ENCODE measurements around the gene CBFB. TPM values are rescaled to one million over a fixed set of nuclear protein-coding genes. Genes with fewer than 3 reads are reported as not detected.
A peak's percentile ranks its signal among the peaks of the same experiment; 100 is the strongest.

The CBFB gene
- total and polyA plus RNA-seq, 7 experiments from 2014 or later: 53.2 to 223 (median 81.2) TPM

GRCh38 chr16:67087803-67088202 is 58.9 kb downstream of the CBFB start:
- intact Hi-C loops (cut with micrococcal nuclease): no loop called here
- ATAC-seq (no peak), DNase-seq (no peak)
- POLR2A ChIA-PET: no interaction called here
- Mint-ChIP-seq H3K27ac (no peak overlapping the region), H3K27me3 (no peaks in the 10 kb centered on the region), H3K9me3 (no peaks in the 10 kb centered on the region), H3K4me3 (no peak overlapping the region), H3K4me1 (peaks cover 3 to 23% (median 10%) of the 10 kb centered on the region in 7 donors), H3K36me3 (peaks cover 3 to 15% (median 11%) of the 10 kb centered on the region in 5 donors)
- CTCF ChIA-PET: interaction anchor here (0.6 kb wide), 1 partner anchor 128 kb away, joined by 3 read pairs; no protein-coding TSS in a partner anchor
- Histone ChIP-seq H3K27me3 (ENCODE audit: control insufficient read depth in 2 of 2, insufficient read depth in 2 of 2, low read length in 2 of 2) (no peaks in the 10 kb centered on the region), H3K27ac (ENCODE audit: low read depth, low read length) (no peak overlapping the region), H3K4me1 (ENCODE audit: control insufficient read depth in 2 of 2, insufficient read depth in 2 of 2, low read length in 2 of 2) (no peaks in the 10 kb centered on the region), H3K4me3 (ENCODE audit: low read length) (no peak overlapping the region), H3K9me3 (ENCODE audit: control insufficient read depth in 2 of 3, low read length in 3 of 3) (no peaks in the 10 kb centered on the region), H3K36me3 (ENCODE audit: control insufficient read depth in 2 of 3, insufficient read depth in 3 of 3, low read length in 3 of 3) (peaks cover 0 to 2% (median 0%) of the 10 kb centered on the region in 3 experiments)

GRCh38 chr16:67088551-67088950 is 59.6 kb downstream of the CBFB start:
- no peaks in the 10 kb centered on the region for H3K4me1 ChIP-seq (ENCODE audit: control insufficient read depth in 2 of 2, insufficient read depth in 2 of 2, low read length in 2 of 2)

GRCh38 chr16:67089101-67089500 is 60.2 kb downstream of the CBFB start:
- H3K27ac Mint-ChIP-seq: peak overlapping the region in 1 of 9 donors; percentile 37
- no peak for ATAC-seq
- intact Hi-C loops (cut with micrococcal nuclease): no loop called here

More at GRCh38 chr16:67088551-67088950, 59.6 kb downstream of the CBFB start:
- Histone ChIP-seq H3K27me3 (ENCODE audit: control insufficient read depth in 2 of 2, insufficient read depth in 2 of 2, low read length in 2 of 2) (no peaks in the 10 kb centered on the region), H3K27ac (ENCODE audit: low read depth, low read length) (no peak overlapping the region), H3K36me3 (ENCODE audit: control insufficient read depth in 2 of 3, insufficient read depth in 3 of 3, low read length in 3 of 3) (peaks cover 0 to 4% (median 0%) of the 10 kb centered on the region in 3 experiments), H3K4me3 (ENCODE audit: low read length) (no peak overlapping the region), H3K9me3 (ENCODE audit: control insufficient read depth in 2 of 3, low read length in 3 of 3) (no peaks in the 10 kb centered on the region)
- H3K4me3 Mint-ChIP-seq: no peak overlapping the region
- CTCF ChIA-PET: interaction anchor here (0.6 kb wide), 1 partner anchor 129 kb away, joined by 3 read pairs; no protein-coding TSS in a partner anchor
- ATAC-seq: no peak
- no peaks in the 10 kb centered on the region for H3K27me3 Mint-ChIP-seq
- H3K36me3 Mint-ChIP-seq: peaks cover 3 to 16% (median 11%) of the 10 kb centered on the region in 5 donors
- peak overlapping the region in 4 of 9 donors; percentile 9 to 37 (median 22) for H3K27ac Mint-ChIP-seq
- POLR2A ChIA-PET: no interaction called here
- peaks cover 3 to 25% (median 10%) of the 10 kb centered on the region in 7 donors for H3K4me1 Mint-ChIP-seq
- DNase-seq: no peak
- intact Hi-C loops (cut with micrococcal nuclease): no loop called here
- H3K9me3 Mint-ChIP-seq: no peaks in the 10 kb centered on the region

GRCh38 chr16:67091906-67092566 is 63.1 kb downstream of the CBFB start:
- H3K4me1 ChIP-seq (ENCODE audit: control insufficient read depth in 2 of 2, insufficient read depth in 2 of 2, low read length in 2 of 2): no peaks in the 10 kb centered on the region
- Mint-ChIP-seq H3K36me3 (peaks cover 0 to 11% (median 0%) of the 10 kb centered on the region in 5 donors), H3K4me3 (no peak overlapping the region), H3K27me3 (no peaks in the 10 kb centered on the region), H3K27ac (peak overlapping the region in 4 of 9 donors; percentile 1 to 83 (median 56)), H3K4me1 (peaks cover 0 to 22% (median 4%) of the 10 kb centered on the region in 7 donors), H3K9me3 (no peaks in the 10 kb centered on the region)
- DNase-seq: no peak
- no peak for ATAC-seq
- no peaks in the 10 kb centered on the region for H3K9me3 ChIP-seq (ENCODE audit: control insufficient read depth in 2 of 3, low read length in 3 of 3)
- H3K4me3 ChIP-seq (ENCODE audit: low read length): no peak overlapping the region
- no peak overlapping the region for H3K27ac ChIP-seq (ENCODE audit: low read depth, low read length)
- ChIA-PET POLR2A (interaction anchor here (1.6 kb wide), 1 partner anchor 9 kb away, joined by 3 read pairs; no protein-coding TSS in a partner anchor), CTCF (no interaction called here)
- intact Hi-C loops (cut with micrococcal nuclease): no loop called here
- H3K27me3 ChIP-seq (ENCODE audit: control insufficient read depth in 2 of 2, insufficient read depth in 2 of 2, low read length in 2 of 2): no peaks in the 10 kb centered on the region
- peaks cover 0 to 8% (median 0%) of the 10 kb centered on the region in 3 experiments for H3K36me3 ChIP-seq (ENCODE audit: control insufficient read depth in 2 of 3, insufficient read depth in 3 of 3, low read length in 3 of 3)

More at GRCh38 chr16:67089101-67089500, 60.2 kb downstream of the CBFB start:
- Histone ChIP-seq H3K27ac (ENCODE audit: low read depth, low read length) (no peak overlapping the region), H3K9me3 (ENCODE audit: control insufficient read depth in 2 of 3, low read length in 3 of 3) (no peaks in the 10 kb centered on the region), H3K4me3 (ENCODE audit: low read length) (no peak overlapping the region), H3K27me3 (ENCODE audit: control insufficient read depth in 2 of 2, insufficient read depth in 2 of 2, low read length in 2 of 2) (no peaks in the 10 kb centered on the region), H3K36me3 (ENCODE audit: control insufficient read depth in 2 of 3, insufficient read depth in 3 of 3, low read length in 3 of 3) (peaks cover 0 to 4% (median 0%) of the 10 kb centered on the region in 3 experiments), H3K4me1 (ENCODE audit: control insufficient read depth in 2 of 2, insufficient read depth in 2 of 2, low read length in 2 of 2) (no peaks in the 10 kb centered on the region)
- H3K36me3 Mint-ChIP-seq: peaks cover 3 to 19% (median 11%) of the 10 kb centered on the region in 5 donors
- H3K4me1 Mint-ChIP-seq: peaks cover 3 to 29% (median 10%) of the 10 kb centered on the region in 7 donors
- ChIA-PET POLR2A (no interaction called here), CTCF (no interaction called here)
- no peak for DNase-seq
- H3K27me3 Mint-ChIP-seq: no peaks in the 10 kb centered on the region
- H3K4me3 Mint-ChIP-seq: no peak overlapping the region
- no peaks in the 10 kb centered on the region for H3K9me3 Mint-ChIP-seq

GRCh38 chr16:67093098-67093726 is 64.3 kb downstream of the CBFB start:
- ATAC-seq (no peak), DNase-seq (no peak)
- no peaks in the 10 kb centered on the region for H3K27me3 ChIP-seq (ENCODE audit: control insufficient read depth in 2 of 2, insufficient read depth in 2 of 2, low read length in 2 of 2)
- H3K4me3 ChIP-seq (ENCODE audit: low read length): no peak overlapping the region
- CTCF ChIA-PET: interaction anchor here (0.6 kb wide), 1 partner anchor 57 kb away, joined by 3 read pairs; no protein-coding TSS in a partner anchor
- H3K4me1 Mint-ChIP-seq: peaks cover 0 to 22% (median 4%) of the 10 kb centered on the region in 7 donors
- H3K9me3 Mint-ChIP-seq: no peaks in the 10 kb centered on the region
- no peaks in the 10 kb centered on the region for H3K4me1 ChIP-seq (ENCODE audit: control insufficient read depth in 2 of 2, insufficient read depth in 2 of 2, low read length in 2 of 2)
- H3K36me3 Mint-ChIP-seq: peaks cover 0 to 11% (median 0%) of the 10 kb centered on the region in 5 donors
- POLR2A ChIA-PET: no interaction called here
- H3K36me3 ChIP-seq (ENCODE audit: control insufficient read depth in 2 of 3, insufficient read depth in 3 of 3, low read length in 3 of 3): peaks cover 0 to 8% (median 0%) of the 10 kb centered on the region in 3 experiments
- intact Hi-C loops (cut with micrococcal nuclease): no loop called here
- no peaks in the 10 kb centered on the region for H3K9me3 ChIP-seq (ENCODE audit: control insufficient read depth in 2 of 3, low read length in 3 of 3)
- H3K27ac Mint-ChIP-seq: peak overlapping the region in 5 of 9 donors; percentile 24 to 57 (median 27)
- H3K27me3 Mint-ChIP-seq: no peaks in the 10 kb centered on the region
- no peak overlapping the region for H3K27ac ChIP-seq (ENCODE audit: low read depth, low read length)
- H3K4me3 Mint-ChIP-seq: no peak overlapping the region

- no peaks in the 10 kb centered on the region for H3K9me3 Mint-ChIP-seq
- Histone ChIP-seq H3K27me3 (ENCODE audit: control insufficient read depth in 2 of 2, insufficient read depth in 2 of 2, low read length in 2 of 2) (no peaks in the 10 kb centered on the region), H3K36me3 (ENCODE audit: control insufficient read depth in 2 of 3, insufficient read depth in 3 of 3, low read length in 3 of 3) (peaks cover 3 to 4% (median 4%) of the 10 kb centered on the region in 3 experiments), H3K9me3 (ENCODE audit: control insufficient read depth in 2 of 3, low read length in 3 of 3) (no peaks in the 10 kb centered on the region), H3K27ac (ENCODE audit: low read depth, low read length) (no peak overlapping the region), H3K4me1 (ENCODE audit: control insufficient read depth in 2 of 2, insufficient read depth in 2 of 2, low read length in 2 of 2) (no peaks in the 10 kb centered on the region), H3K4me3 (ENCODE audit: low read length) (no peak overlapping the region)
- H3K27ac Mint-ChIP-seq: no peak overlapping the region
- DNase-seq: no peak
- peaks cover 0 to 12% (median 0%) of the 10 kb centered on the region in 7 donors for H3K4me1 Mint-ChIP-seq
- H3K36me3 Mint-ChIP-seq: peaks cover 0 to 10% (median 0%) of the 10 kb centered on the region in 5 donors
- H3K27me3 Mint-ChIP-seq: no peaks in the 10 kb centered on the region
- ATAC-seq: no peak
- no peak overlapping the region for H3K4me3 Mint-ChIP-seq
- POLR2A ChIA-PET: interaction anchor here (0.6 to 0.7 kb wide), 3 partner anchors 9 to 113 kb away, joined by 3 to 6 read pairs (median 3); no protein-coding TSS in a partner anchor
- CTCF ChIA-PET: interaction anchor here (2.0 to 5.6 kb wide), 2 partner anchors 47 to 81 kb away, joined by 4 to 36 read pairs; no protein-coding TSS in a partner anchor
- intact Hi-C loops (cut with micrococcal nuclease): no loop called here
These were observed 69.7 kb downstream of the CBFB start for GRCh38 chr16:67098599-67098998.
